K562 (cell line): ENCODE results near the gene HBEGF. TPM values are rescaled to one million over a fixed set of nuclear protein-coding genes. Genes with fewer than 3 reads are reported as not detected.
A peak's percentile ranks its signal among the peaks of the same experiment; 100 is the strongest.

ENCODE experiments used
- CTBP1 ChIP-seq: fragments of 450-650 bp; IDR thresholded peaks from 2 replicates; pipeline ENCODE4 v1.6.1; 2016; ENCODE audit warnings: borderline replicate concordance
- GABPB1 ChIP-seq: sonication (generic); formaldehyde crosslinking; IDR thresholded peaks from 2 replicates; pipeline ENCODE4 v1.8.0; 2022; ENCODE audit warnings: mild to moderate bottlenecking, missing genetic modification reagents
- MBD1 ChIP-seq: fragments of 250-450 bp; sonication (Bioruptor Pico); IDR thresholded peaks from 2 replicates; pipeline ENCODE4 v1.8.0; 2022; ENCODE audit warnings: inconsistent platforms
- SETDB1 ChIP-seq: IDR thresholded peaks from one replicate; pipeline ENCODE4 v1.6.1; 2012; ENCODE audit warnings: low read length, control low read depth, inconsistent platforms
- YBX1 ChIP-seq: fragments of 450-650 bp; IDR thresholded peaks from 2 replicates; pipeline ENCODE4 v1.7.1; 2016; ENCODE audit warnings: mild to moderate bottlenecking
- ZNF197 ChIP-seq: fragments of 200-800 bp; sonication (Bioruptor generic); IDR thresholded peaks from 2 replicates; pipeline ENCODE4 v1.6.1; 2016; ENCODE audit warnings: low read depth, missing genetic modification characterization, missing compliant biosample characterization
- ZNF212 ChIP-seq: fragments of 450-650 bp; formaldehyde crosslinking; IDR thresholded peaks from 2 replicates; pipeline ENCODE4 v1.4.0; 2020; ENCODE audit warnings: mild to moderate bottlenecking
- ZNF507 ChIP-seq: conservative IDR thresholded peaks from 2 replicates; pipeline ENCODE4 v1.6.1; 2017; ENCODE audit warnings: missing genetic modification characterization, missing compliant biosample characterization
- polyA plus RNA-seq, 8 experiments: library from polyadenylated mRNA; depleted of rRNA in 4 of 8; stranded (reverse) in 5 of 8; unstranded in 3 of 8; fragments of >200 nt; fragmentation: Nextera tagmentation in 2 of 8; fragmentation: Illumina TruSeq in 1 of 8; extraction: Ambion mirVana in 2 of 8; extraction: Trizol in 1 of 8; gene quantifications; 2 replicates each; pipeline versions ENCODE4 v1.2.1 to v1.2.3, GENCODE V29; 2011 to 2014; ENCODE audit warnings: inconsistent platforms in 1 of 8, missing spikeins in 1 of 8
- total RNA-seq, 7 experiments: library from RNA; depleted of rRNA in 6 of 7; stranded (reverse); fragments of >200 nt in 6 of 7; fragmentation: Illumina TruSeq in 2 of 7; extraction: Trizol in 2 of 7; gene quantifications; 2 replicates each; pipeline versions ENCODE4 v1.2.1 to v1.2.3, GENCODE V29; 2011 to 2021; ENCODE audit warnings: low replicate concordance in 1 of 7
- TF ChIP-seq, protein P1 (sequence below), 2 experiments: fragments of 450-650 bp; formaldehyde crosslinking in 1 of 2; IDR thresholded peaks; 2 replicates each; pipeline versions ENCODE4 v1.4.0 to v1.6.1; 2014 to 2020; ENCODE audit warnings: mild to moderate bottlenecking in 2 of 2, borderline replicate concordance in 1 of 2, low read depth in 1 of 2
- TF ChIP-seq, protein P2 (sequence below): sonication (generic); formaldehyde crosslinking; IDR thresholded peaks from 2 replicates; pipeline ENCODE4 v1.8.0; 2023; ENCODE audit warnings: missing genetic modification reagents, mild to moderate bottlenecking, borderline replicate concordance

HBEGF gene
- total and polyA plus RNA-seq, 9 of the 15 experiments (the other 6 are each of a cell fraction or from before 2014, with no cell fraction given) = 0.11 to 1.1 (median 0.60) TPM

- TF ChIP-seq, protein P1, sequence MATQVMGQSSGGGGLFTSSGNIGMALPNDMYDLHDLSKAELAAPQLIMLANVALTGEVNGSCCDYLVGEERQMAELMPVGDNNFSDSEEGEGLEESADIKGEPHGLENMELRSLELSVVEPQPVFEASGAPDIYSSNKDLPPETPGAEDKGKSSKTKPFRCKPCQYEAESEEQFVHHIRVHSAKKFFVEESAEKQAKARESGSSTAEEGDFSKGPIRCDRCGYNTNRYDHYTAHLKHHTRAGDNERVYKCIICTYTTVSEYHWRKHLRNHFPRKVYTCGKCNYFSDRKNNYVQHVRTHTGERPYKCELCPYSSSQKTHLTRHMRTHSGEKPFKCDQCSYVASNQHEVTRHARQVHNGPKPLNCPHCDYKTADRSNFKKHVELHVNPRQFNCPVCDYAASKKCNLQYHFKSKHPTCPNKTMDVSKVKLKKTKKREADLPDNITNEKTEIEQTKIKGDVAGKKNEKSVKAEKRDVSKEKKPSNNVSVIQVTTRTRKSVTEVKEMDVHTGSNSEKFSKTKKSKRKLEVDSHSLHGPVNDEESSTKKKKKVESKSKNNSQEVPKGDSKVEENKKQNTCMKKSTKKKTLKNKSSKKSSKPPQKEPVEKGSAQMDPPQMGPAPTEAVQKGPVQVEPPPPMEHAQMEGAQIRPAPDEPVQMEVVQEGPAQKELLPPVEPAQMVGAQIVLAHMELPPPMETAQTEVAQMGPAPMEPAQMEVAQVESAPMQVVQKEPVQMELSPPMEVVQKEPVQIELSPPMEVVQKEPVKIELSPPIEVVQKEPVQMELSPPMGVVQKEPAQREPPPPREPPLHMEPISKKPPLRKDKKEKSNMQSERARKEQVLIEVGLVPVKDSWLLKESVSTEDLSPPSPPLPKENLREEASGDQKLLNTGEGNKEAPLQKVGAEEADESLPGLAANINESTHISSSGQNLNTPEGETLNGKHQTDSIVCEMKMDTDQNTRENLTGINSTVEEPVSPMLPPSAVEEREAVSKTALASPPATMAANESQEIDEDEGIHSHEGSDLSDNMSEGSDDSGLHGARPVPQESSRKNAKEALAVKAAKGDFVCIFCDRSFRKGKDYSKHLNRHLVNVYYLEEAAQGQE (IDR thresholded peaks at IDR 0.05; ENCODE audit: borderline replicate concordance) = peak; percentile 51; the same call in 1 of the 2 replicates
- TF ChIP-seq, protein P1 (CRISPR knock-in tag; IDR thresholded peaks at IDR 0.05; ENCODE audit: low read depth) = no peak
- TF ChIP-seq MBD1 (CRISPR knock-in tag) (no peak), CTBP1 (0 out of 2 replicates have a peak, but pooled peaks have one; percentile 15), ZNF507 (tag) (no peak), ZNF212 (CRISPR knock-in tag) (no peak), ZNF197 (no peak), GABPB1 (CRISPR knock-in tag) (peak; percentile 30; the same call in 1 of the 2 replicates), YBX1 (no peak), SETDB1 (no peak)
- TF ChIP-seq, protein P2, sequence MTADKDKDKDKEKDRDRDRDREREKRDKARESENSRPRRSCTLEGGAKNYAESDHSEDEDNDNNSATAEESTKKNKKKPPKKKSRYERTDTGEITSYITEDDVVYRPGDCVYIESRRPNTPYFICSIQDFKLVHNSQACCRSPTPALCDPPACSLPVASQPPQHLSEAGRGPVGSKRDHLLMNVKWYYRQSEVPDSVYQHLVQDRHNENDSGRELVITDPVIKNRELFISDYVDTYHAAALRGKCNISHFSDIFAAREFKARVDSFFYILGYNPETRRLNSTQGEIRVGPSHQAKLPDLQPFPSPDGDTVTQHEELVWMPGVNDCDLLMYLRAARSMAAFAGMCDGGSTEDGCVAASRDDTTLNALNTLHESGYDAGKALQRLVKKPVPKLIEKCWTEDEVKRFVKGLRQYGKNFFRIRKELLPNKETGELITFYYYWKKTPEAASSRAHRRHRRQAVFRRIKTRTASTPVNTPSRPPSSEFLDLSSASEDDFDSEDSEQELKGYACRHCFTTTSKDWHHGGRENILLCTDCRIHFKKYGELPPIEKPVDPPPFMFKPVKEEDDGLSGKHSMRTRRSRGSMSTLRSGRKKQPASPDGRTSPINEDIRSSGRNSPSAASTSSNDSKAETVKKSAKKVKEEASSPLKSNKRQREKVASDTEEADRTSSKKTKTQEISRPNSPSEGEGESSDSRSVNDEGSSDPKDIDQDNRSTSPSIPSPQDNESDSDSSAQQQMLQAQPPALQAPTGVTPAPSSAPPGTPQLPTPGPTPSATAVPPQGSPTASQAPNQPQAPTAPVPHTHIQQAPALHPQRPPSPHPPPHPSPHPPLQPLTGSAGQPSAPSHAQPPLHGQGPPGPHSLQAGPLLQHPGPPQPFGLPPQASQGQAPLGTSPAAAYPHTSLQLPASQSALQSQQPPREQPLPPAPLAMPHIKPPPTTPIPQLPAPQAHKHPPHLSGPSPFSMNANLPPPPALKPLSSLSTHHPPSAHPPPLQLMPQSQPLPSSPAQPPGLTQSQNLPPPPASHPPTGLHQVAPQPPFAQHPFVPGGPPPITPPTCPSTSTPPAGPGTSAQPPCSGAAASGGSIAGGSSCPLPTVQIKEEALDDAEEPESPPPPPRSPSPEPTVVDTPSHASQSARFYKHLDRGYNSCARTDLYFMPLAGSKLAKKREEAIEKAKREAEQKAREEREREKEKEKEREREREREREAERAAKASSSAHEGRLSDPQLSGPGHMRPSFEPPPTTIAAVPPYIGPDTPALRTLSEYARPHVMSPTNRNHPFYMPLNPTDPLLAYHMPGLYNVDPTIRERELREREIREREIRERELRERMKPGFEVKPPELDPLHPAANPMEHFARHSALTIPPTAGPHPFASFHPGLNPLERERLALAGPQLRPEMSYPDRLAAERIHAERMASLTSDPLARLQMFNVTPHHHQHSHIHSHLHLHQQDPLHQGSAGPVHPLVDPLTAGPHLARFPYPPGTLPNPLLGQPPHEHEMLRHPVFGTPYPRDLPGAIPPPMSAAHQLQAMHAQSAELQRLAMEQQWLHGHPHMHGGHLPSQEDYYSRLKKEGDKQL (CRISPR knock-in tag) = no peak
Measured at GRCh38 chr5:140372971-140373487, 26.6 kb upstream of the HBEGF start (continued).
